GM21825 (cell line): ENCODE measurements around the gene KRT80.

Experiments used
- ATAC-seq: cut with Tn5 transposase; IDR thresholded peaks from one replicate; pipeline ENCODE4 v1.9.1; 2021; ENCODE audit warnings: mild to moderate bottlenecking, moderate library complexity; ENCODE audit not compliant: unreplicated experiment

The KRT80 gene

DNA sequence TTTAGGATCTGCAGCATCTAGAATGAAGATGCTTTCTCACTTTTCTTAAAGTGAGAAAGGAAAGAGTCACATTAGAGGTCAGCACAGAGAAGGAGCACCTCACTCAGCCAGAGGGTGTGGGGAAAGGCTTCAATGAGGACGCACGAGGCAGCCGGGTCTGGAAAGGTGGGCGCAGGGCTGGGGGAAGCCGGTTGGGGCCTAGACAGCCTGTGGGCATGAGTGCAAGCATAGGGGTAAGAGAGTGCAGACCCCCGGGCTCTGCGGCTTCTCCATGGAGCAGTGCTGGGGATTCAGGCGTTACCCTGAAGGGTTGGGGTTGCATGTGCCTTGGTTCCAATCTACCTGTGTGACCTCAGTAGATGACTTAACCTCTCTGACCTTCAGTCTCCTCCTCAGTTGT is 49.9 kb downstream of the KRT80 start:
- no peak for ATAC-seq

DNA sequence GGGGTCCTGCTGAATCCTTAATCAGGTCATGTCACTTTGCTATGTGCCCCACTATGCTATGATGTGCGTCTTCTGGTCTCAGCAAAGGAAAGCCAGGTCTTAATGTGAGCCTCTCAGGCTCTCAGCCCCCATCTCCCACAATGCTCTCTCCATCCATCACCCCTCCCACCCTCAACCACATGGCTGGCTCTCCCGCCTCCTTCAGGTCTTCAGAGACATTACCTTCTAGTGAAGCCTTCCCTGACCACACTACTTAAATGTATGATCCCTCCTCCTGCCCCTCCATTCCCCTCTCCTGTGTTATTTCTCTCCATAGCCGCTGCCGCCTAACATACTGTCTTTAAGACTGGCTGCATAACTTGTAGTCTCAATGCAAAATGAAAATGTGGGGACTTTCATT is 50.5 kb downstream of the KRT80 start:
- no peak for ATAC-seq

- no peak for ATAC-seq
These were observed 52.2 kb downstream of the KRT80 start for GRCh38 chr12:52139579-52140062.

DNA sequence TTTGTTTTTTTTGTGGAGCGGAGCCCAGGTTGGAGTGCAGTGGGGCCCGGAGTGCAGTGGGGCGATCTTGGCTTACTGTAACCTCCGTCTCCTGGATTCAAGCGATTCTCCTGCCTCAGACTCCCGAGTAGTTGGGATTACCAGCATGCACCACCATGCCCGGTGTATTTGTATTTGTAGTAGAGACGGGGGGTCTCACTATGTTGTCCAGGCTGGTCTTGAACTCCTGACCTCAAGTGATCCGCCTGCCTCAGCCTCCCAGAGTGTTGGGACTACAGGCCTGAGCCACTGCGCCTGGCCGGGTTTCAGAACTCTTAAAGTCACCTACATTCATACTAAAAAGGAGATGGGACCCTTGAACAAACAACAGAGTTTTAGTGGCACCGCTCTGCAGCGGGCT is 52.7 kb downstream of the KRT80 start:
- no peak for ATAC-seq

DNA sequence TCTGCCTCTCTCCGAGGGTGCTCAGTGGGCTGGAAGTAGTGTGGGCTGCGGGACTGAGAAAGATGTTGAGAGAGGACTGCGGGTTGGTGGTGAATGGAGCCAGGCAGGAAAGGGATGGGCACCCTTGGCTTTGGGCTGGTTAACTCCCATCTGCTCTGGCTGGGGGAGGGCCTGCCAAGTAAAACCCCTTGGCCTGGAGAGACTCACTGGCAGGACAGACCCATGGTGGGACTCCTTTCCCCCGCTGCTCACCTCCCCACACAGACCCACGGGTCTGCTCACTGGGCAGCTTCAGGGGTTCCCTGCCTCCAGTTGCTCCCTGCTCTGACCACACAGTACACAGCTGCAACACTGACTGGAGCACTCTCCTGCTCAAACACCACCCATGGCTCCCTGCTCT is 54.1 kb downstream of the KRT80 start:
- no peak for ATAC-seq

- no peak for ATAC-seq
These were observed 59.1 kb downstream of the KRT80 start for GRCh38 chr12:52132754-52133161.

DNA sequence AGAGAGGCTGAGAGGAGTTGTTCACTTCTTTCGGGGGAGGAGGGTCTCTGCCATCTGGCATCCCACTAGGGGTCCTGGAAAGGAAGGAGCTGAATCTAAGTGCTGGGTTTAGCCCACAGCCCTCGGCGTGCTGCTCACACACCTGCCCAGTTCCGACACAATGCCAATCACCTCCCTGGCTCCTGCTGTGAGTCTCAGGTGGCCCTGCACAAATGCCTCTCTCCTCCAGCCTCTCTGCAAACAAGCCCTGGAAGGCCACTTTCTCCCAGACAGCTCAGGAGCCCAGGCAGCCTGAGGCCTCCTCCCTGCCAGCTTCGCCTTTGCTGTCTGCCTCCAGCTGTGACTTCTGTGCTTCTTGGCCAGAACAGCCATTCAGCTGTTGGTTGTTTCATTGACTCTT is 61.1 kb downstream of the KRT80 start:
- no peak for ATAC-seq

DNA sequence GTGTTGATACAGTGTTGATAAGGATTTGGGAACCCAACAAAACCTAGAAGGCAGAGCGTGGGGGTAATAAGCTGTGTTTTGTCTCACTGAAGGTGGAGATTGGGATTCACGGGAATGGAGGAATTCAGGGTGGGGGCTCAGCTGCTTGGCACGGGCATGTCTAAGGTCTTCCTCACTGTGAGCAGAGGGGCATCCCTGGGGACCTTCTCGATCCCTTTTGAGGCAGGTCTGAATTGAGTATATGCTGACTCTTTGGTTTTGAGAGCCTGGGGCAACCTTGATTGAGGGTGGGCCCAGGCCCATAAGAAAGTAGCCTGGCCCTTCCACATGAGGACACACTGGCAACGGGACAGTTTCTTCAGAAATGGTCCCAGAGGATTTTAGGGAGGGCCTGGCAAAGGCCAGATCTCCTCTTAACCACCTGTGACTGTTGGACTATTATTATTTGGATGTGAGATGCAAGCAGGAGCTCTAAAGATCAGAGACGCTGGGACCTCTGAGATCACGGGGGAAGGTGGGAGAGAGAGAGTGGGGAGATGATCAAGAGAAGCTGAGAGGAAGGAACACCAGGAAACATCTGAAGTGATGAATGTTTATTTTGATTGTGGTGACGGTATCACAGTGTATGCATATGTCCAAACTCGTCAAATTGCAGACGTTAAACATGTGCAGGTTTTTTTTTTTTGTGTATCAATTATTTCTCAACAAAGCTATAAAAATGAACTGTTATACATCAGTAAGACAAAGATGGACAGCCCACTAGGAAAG is 63.9 kb downstream of the KRT80 start:
- no peak for ATAC-seq

DNA sequence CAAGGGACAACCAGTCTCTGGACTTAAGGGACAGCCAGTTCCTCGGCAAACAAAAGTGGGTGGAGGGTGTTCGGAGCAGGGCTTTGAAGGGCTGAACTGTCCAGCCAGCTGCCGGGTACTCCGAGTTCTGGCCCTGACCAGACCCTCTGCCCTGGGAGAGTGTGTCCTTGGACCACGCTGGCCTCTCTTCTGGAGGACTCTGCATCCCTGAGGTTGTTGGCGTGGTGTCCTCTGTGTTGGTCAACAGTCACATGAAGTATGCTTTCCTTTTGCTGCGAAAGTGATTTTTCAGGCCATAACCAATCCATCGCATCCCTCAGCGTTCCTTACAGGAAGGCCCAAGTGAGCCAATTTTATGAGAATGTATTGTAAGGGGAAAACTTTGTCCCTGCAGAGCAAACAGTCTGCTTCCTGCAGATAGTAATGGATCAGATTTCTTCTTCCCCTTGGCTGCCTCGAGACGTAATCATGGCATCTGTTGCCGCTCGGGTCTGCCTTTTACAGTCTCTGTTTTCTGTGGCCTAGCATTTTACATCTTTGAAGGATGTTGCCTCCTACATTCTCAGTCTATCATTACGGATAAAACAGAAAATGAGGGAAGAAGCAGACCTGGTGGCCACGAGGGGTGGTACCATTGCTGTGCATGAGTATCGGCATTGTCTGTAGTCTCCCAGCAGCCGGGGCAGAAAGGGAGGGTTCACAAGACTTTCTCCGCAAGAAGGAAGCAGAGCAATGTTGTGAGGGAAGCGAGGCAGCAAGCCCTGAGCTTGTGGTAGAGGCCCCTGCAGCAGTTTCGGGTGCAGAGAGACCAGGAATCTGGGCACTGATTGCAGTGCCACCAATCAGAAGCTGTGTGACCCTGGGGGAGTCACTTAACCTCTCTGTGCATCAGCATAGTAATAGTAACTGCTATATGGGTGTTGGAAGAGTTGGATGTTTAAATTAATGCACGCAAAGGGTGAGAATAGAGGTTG is 64.9 kb downstream of the KRT80 start:
- no peak for ATAC-seq

DNA sequence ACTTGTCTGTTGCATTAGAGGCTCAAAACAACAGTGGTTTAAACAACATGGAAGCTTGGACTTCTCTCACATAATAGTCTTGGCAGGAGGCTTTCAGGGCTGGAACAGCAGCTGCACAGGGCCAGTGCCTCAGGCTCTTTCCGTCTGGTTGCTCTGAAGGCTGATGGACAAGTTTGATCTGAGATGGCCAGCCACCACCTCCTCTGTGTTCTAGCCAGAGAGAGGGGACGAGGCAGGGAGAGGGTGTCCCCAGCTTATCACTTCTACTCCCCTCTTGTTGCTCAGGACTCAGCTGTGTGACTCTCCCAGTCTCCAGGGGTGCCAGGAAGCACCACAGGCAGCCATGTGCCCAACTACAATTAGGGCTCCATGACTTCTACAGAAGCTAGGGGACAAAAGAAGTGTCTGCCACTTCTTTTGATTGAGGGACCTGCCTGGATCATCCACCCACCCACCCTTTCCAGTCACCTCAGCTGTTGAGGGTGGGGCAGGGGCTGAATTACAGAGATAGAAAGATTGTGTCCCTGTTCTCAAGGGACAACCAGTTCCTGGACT is 65.7 kb downstream of the KRT80 start:
- ATAC-seq, result no peak

DNA sequence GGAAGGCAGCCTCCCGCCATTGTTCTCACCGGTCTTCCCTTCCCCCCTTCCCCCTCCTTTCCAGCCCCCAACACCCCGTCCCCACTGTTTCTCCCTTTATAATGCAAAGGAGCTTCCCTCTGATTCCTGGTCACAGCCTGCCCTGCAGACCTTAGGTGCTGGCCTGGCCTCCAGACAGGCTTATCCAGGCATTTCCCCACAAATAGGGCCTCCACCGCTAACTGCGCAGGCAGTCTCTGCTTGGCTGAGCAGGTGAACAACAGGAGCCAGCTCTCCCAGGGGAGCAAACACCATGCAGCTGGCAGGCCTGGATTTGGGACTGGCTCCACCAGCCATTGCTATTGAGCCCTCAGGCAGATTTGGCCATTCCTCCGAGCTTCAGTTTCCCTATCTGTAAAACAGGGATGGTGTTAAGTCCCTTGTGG is 66.3 kb downstream of the KRT80 start:
- ATAC-seq, result no peak

- no peak for ATAC-seq
These were observed 68.2 kb downstream of the KRT80 start for GRCh38 chr12:52123487-52124186.

DNA sequence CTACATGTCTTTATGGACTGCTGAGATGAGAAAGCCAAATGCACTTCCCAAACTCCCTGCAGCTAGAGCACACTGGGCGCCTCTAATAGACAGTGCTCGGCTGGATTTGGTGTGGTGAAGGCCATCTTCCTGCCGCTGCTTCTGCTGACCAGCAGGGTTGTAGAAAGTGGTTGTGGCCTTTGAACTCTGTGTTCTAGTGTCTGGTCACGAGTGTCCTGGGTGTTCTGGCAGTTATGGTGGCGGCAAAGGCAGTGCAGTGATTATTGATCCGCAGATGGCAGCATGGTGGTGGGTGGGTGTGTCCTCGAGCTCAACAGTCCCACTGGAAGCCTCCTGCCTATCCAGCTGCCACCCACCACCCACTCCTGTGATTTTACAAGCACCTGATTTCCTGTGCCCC is 68.9 kb downstream of the KRT80 start:
- no peak for ATAC-seq

- ATAC-seq, result no peak
These were observed 69.3 kb downstream of the KRT80 start for GRCh38 chr12:52122540-52122871.

- no peak for ATAC-seq
These were observed 69.8 kb downstream of the KRT80 start for GRCh38 chr12:52121824-52122539.

GRCh38 chr12:52120951-52121823 is 70.6 kb downstream of the KRT80 start:
- no peak for ATAC-seq

DNA sequence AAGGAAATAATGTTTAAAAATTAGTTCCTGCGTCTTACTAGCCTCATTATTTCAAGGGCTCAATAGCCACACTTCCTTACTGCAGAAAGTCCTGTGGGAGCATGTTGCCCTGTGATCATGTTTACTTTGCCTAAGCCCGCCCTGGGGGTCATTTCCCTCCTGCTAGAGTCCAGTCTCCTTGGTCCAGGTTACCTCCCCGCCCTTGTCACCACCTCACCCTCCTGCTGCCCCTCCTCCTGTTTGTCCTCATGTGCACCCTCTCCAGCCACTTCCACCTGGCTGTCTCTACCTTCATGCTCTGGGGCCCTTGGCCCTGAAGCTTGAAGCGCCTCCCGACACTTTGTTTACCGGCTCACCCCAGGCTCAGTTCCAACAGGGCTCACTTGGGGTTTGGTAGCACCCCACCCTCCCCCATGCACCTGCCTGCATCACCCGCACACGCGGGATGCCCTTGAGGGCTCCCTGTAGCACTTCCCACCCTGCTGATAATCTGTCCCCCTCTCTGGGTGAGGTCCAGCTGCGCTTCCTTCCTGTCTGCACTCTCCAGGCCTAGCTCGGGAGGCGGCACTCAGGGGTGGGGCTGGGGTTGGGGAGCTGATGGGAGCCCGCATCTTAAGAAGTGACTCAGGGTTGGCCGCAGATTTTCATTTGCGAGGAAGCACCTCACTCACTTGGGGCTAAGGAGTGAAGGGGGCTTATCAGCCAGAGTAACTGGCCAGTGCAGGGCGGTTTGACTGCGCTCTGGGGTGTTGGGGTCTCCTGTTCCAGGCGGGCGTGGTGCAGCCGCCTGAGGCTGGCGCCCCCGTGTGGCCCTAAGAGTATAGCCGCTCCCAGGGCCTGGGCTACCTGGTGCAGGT is 72.2 kb downstream of the KRT80 start:
- peak; percentile 33 for ATAC-seq
